NOMO-1 treated with DMSO at 0.1 percent for 48 hours (cell line): ENCODE measurements around the gene IGSF9.

ENCODE experiments used
- DNase-seq: peaks from one replicate; lab custom pipeline; 2025; ENCODE audit not compliant: unreplicated experiment; lab: John Stamatoyannopoulos, UW

Gene IGSF9

DNA sequence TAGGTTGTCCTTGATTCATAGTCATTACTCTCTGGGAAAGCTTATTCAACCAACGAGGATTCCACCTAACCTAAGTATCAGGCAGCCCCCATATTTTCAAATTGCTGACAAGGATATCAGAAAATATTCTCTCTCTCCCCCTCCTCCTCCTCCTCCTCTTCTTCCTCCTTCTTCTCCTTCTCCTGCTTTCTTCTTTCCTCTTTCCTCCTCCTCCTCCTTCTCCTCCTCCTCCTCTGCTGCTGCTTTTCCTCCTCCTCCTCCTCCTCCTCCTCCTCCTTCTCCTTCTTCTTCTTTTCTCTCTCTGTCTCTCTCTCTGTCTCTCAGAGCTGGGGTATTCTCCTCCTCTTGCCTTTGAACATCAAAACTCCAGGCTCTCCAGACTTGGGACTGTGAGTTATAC, 2.5 kb upstream of the IGSF9 start:
- no peak for DNase-seq

DNA sequence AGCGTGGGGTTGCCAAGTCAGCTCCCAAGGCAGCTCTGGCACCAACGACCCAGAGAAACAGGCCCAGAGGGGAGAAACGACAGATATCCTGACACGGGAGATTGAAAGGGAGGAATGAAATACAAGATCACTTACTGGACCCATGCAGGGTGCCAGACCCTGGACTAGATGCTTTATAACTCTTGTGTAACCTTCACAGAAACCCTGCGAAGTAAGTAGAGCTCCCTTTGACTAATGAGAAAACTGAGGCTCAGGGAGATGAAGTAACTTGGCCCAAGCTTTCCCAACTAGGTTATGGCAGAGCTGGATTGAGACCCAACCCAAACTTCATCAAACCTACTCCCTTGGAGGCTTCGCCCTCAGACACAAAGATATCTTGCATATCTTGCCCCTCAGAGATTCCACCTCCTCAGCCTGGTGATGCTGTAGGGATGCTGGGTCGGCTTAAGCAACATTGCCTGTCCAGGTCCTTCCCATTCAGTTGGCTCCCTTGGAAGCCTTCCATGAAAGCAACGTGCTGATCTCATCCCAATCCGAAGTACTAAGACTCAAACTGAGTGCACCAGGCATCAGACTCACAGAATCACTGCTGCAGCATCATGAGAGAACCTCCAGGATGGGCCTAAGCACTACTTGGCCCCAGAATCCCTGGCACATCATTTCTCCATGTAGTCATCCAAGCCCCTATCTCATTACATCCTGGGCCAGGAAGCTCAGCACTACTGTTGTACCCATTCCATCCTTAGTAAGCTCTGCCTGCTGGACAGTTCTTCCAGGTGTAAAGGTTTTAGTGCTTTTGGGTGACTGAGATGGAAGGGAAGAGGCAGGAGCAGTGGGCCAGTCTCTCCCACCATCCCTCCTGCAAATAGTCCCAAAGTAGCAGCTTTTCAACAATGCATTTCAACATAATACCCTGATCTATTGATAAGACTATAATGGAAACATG, 1.1 kb upstream of the IGSF9 start:
- DNase-seq: no peak

GRCh38 chr1:159944623-159945455, 574 bp downstream of the IGSF9 start:
- DNase-seq: no peak

- no peak for DNase-seq
Measured at GRCh38 chr1:159943908-159944622, 1.3 kb downstream of the IGSF9 start.

DNA sequence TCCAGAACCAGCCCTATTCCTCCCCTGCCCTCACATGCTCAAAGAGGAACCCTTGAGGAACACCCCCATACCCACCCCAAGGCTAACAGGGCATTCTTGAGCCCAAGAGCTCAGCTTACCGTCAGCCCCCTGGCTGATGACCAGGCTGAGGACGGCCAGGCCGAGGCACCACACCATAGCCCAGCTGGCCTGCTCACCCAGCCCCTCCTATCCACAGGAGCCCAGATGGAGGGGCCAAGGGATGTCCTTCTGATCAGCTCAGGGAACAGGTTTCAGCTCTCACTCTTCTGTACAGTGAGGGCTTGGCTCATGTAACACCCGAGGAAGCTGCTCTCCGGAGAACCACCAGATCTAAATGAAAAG, 2.2 kb downstream of the IGSF9 start:
- no peak for DNase-seq

GRCh38 chr1:159942632-159943277, 2.7 kb downstream of the IGSF9 start:
- DNase-seq: no peak

DNA sequence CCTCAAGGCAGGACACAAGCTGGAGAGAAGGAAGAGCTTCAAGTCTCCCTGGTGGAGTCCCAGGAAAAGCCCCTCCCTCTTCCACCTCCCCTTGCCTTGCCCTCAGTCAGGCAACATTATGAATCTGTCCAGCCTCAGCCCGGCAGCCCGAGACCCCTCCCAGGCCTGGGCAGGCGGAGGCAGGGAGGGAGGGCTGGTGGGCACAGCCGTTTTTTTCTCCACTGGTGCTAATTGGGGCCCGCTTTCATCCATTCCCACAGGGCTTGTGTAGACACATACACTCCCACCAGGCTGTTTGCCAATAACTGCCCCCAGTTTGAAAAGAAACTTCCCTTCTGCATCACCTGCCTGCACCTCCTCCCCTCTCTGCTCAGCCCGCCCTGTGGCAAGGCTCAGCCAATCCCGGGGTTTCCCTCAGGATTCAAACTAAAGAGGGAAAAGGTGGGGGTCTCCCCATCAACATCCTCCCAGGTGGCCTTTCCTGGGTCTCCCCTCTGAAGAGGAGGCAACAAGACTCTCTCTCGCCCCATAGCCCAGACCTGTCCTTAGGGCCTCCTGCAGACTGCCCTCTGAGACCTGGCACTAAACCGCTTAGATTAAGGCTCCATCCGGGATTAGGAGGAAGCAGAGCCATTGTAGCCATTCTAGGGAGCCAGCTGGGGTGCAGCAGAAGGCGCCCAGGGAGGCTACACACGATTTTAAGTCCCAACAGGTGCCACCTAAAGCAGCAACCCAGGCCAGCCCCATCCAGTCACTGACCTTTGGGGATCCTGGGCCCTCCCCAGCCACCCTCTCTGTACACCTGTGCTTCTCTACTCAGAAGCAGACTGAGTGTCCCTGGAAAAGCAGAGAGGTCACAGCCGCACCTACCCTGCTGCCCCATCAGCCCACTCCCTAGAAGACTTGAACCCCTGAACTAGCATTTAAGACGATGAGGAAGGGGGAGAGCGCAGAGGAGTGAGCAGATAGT, 3.5 kb downstream of the IGSF9 start:
- DNase-seq: no peak

DNA sequence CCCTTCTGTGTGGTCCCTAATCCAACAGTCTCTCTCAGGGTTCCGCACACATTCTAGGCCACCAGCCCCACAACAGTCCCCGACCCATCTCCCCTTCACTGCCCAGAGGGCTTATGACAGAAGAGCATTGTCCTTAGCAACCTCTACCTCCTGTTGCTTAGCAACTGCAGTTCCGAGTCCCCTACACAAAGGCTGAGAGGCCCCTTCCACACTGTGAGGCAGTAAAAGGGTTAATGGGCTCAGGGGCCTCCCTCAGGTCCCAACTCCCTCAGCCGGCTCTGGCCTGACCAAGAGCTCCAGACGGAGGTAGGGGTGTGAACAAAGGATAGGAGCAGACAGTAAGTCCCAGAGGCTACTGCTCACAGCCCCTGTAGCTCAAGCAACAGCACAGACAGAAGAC, 4.3 kb downstream of the IGSF9 start:
- DNase-seq: no peak

DNA sequence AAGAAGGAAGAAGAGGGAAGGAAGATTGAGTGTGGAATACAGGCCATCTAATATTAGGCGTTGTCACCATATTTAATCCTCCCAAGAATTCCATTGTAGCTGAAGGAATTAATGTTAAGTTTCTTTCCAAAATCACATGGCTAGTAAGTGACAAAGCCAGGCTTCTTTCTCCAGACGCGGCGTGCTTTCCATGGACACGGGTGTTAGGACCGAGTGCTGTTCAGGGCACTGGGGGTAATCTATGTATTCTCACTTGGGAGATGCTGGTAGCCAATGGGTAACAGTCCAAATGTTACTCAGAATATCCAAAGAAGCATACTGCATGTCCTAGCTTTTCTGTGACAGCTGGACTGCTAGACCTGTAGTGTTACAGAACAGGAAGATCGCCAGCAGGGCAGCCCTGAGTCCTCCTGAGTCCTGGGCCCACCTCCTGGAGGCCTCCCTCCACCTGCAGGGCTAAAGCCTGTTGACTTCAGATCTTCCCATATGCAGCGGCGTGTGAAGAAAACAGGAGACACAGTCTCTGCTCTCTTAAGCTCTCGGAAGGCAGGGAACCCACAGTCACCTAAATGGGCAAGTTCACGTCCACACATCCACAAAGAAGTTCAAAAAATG, 5.3 kb downstream of the IGSF9 start:
- DNase-seq: no peak

GRCh38 chr1:159939678-159940002, 5.8 kb downstream of the IGSF9 start:
- no peak for DNase-seq

- no peak for DNase-seq
Measured at GRCh38 chr1:159938905-159939677, 6.3 kb downstream of the IGSF9 start.

GRCh38 chr1:159938211-159938852, 7.1 kb downstream of the IGSF9 start:
- no peak for DNase-seq

GRCh38 chr1:159937054-159937750, 8.2 kb downstream of the IGSF9 start:
- DNase-seq: peak; percentile 79

GRCh38 chr1:159936273-159936904, 9.0 kb downstream of the IGSF9 start:
- DNase-seq: peak; percentile 64

DNA sequence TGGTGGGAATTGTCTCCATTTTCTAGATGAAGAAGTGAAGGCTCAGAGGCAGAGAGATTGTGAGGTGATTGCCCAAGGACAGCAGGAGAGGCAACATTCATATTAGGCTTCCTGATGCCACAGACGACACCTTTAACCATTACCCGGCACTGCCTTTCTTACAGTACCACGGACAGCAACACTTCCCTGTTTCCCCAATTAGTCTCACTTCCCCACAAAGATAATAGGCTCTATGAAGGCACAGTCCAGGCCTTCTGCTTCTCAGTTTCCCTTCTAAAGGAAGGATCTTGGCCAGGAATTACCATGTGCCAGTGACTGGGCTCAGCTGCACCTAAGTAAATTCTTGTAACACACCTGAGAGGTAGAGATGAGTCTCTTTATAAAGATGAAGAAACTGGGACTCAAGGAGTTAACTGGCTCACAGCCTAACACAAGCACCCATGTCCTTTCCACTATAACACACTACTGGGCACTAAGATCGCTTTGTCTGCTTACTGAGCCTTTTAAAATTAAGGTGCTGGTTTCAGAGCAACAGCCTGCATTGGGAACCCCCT, 9.6 kb downstream of the IGSF9 start:
- DNase-seq: peak; percentile 78

- DNase-seq: no peak
Measured at GRCh38 chr1:159935305-159935704, 10.1 kb downstream of the IGSF9 start.
